Measurements from ENCODE around the gene NDUFB8.

The NDUFB8 gene

GRCh38 chr10:100516847-100517246 lies 12.8 kb downstream of the NDUFB8 start:
- ATAC-seq = no peak
- TF ChIP-seq ISL1 (CRISPR knock-in tag; IDR thresholded peaks at IDR 0.05) (no peak), ZFP30 (CRISPR knock-in tag; IDR thresholded peaks at IDR 0.05) (no peak), ZNF565 (CRISPR knock-in tag; conservative IDR thresholded peaks at IDR 0.05; ENCODE audit: low read depth) (no peak), ZNF70 (CRISPR knock-in tag; IDR thresholded peaks at IDR 0.05) (no peak), ESRRG (CRISPR knock-in tag; IDR thresholded peaks at IDR 0.05) (no peak), POU6F1 (CRISPR knock-in tag; IDR thresholded peaks at IDR 0.05; ENCODE audit: borderline replicate concordance, low read depth) (no peak)

GRCh38 chr10:100515612-100516011 lies 14.1 kb downstream of the NDUFB8 start:
- TF ChIP-seq ZFP3 (CRISPR knock-in tag; IDR thresholded peaks at IDR 0.05) (no peak), POU6F1 (CRISPR knock-in tag; IDR thresholded peaks at IDR 0.05; ENCODE audit: borderline replicate concordance, low read depth) (no peak), ZNF565 (CRISPR knock-in tag; conservative IDR thresholded peaks at IDR 0.05; ENCODE audit: low read depth) (no peak), ARNTL (CRISPR knock-in tag; IDR thresholded peaks at IDR 0.05; ENCODE audit: borderline replicate concordance, low read depth) (no peak), ISL1 (CRISPR knock-in tag; IDR thresholded peaks at IDR 0.05) (no peak), PPARA (CRISPR knock-in tag; IDR thresholded peaks at IDR 0.05; ENCODE audit: borderline replicate concordance) (no peak), ZNF8 (CRISPR knock-in tag; IDR thresholded peaks at IDR 0.05) (no peak), TCF4 (CRISPR knock-in tag; IDR thresholded peaks at IDR 0.05; ENCODE audit: borderline replicate concordance) (no peak), ESRRG (CRISPR knock-in tag; IDR thresholded peaks at IDR 0.05) (no peak), GLIS3 (CRISPR knock-in tag; IDR thresholded peaks at IDR 0.05) (no peak), ZFP30 (CRISPR knock-in tag; IDR thresholded peaks at IDR 0.05) (no peak), CSRNP3 (CRISPR knock-in tag; IDR thresholded peaks at IDR 0.05) (no peak), ZC3H10 (CRISPR knock-in tag; IDR thresholded peaks at IDR 0.05) (no peak), SNAI2 (CRISPR knock-in tag; IDR thresholded peaks at IDR 0.05) (no peak), CSDC2 (CRISPR knock-in tag; IDR thresholded peaks at IDR 0.05) (no peak)
- ATAC-seq = no peak

- ATAC-seq = no peak
- TF ChIP-seq TCF4 (CRISPR knock-in tag; IDR thresholded peaks at IDR 0.05; ENCODE audit: borderline replicate concordance) = no peak
- no peak for TF ChIP-seq OSR1 (CRISPR knock-in tag; IDR thresholded peaks at IDR 0.05)
- TF ChIP-seq ZFP30 (CRISPR knock-in tag; IDR thresholded peaks at IDR 0.05) = no peak
- TF ChIP-seq ZNF8 (CRISPR knock-in tag; IDR thresholded peaks at IDR 0.05) = no peak
- no peak for TF ChIP-seq GLIS3 (CRISPR knock-in tag; IDR thresholded peaks at IDR 0.05)
- TF ChIP-seq RARB (CRISPR knock-in tag; IDR thresholded peaks at IDR 0.05) = no peak
- no peak for TF ChIP-seq PPARA (CRISPR knock-in tag; IDR thresholded peaks at IDR 0.05; ENCODE audit: borderline replicate concordance)
- TF ChIP-seq PATZ1 (CRISPR knock-in tag; IDR thresholded peaks at IDR 0.05; ENCODE audit: borderline replicate concordance) = no peak
- no peak for TF ChIP-seq TOX (CRISPR knock-in tag; IDR thresholded peaks at IDR 0.05; ENCODE audit: borderline replicate concordance)
- TF ChIP-seq CREB5 (CRISPR knock-in tag; IDR thresholded peaks at IDR 0.05; ENCODE audit: low read depth) = no peak
Observed at GRCh38 chr10:100510533-100511308, 18.9 kb downstream of the NDUFB8 start.

Measured in SK-N-SH treated with all-trans-retinoic acid at 6 μM for 48 hours (cell line).